Measurements from ENCODE around the gene FAIM. TPM values are rescaled to one million over a fixed set of nuclear protein-coding genes. Genes with fewer than 3 reads are reported as not detected.

Gene FAIM
- total and polyA plus RNA-seq, 9 donors, result 7.2 to 27.5 (median 9.8) TPM

- no peaks in the 10 kb centered on the region for H3K9me3 ChIP-seq
- no peak for DNase-seq
- H3K36me3 ChIP-seq, result no peaks in the 10 kb centered on the region
- H3K4me1 ChIP-seq (ENCODE audit: insufficient read depth), result no peaks in the 10 kb centered on the region
- no peaks in the 10 kb centered on the region for H3K27me3 ChIP-seq
- TF ChIP-seq EP300 (IDR thresholded peaks at IDR 0.05) (no peak), CTCF (IDR thresholded peaks at IDR 0.05) (no peak), POLR2A (IDR thresholded peaks at IDR 0.05) (no peak)
- H3K27ac ChIP-seq, result no peak overlapping the region
- intact Hi-C loops (cut with DNase I), result no loop called here
- 78 to 89% (median 80%) methylated on average over 1 of the region's 1 CpG for WGBS, 3 donors
- no peak overlapping the region for H3K4me3 ChIP-seq
Observed at GRCh38 chr3:138615462-138615861, 6.9 kb downstream of the FAIM start.

- TF ChIP-seq CTCF (IDR thresholded peaks at IDR 0.05) (no peak), EP300 (IDR thresholded peaks at IDR 0.05) (no peak), POLR2A (IDR thresholded peaks at IDR 0.05) (no peak)
- Histone ChIP-seq H3K4me1 (ENCODE audit: insufficient read depth) (no peaks in the 10 kb centered on the region), H3K9me3 (no peaks in the 10 kb centered on the region), H3K4me3 (no peak overlapping the region), H3K36me3 (no peaks in the 10 kb centered on the region), H3K27me3 (no peaks in the 10 kb centered on the region), H3K27ac (no peak overlapping the region)
- intact Hi-C loops (cut with DNase I), result no loop called here
- no peak for DNase-seq
- WGBS, 3 donors, result 85 to 92% (median 91%) methylated on average over 4 of the region's 4 CpGs
Observed at GRCh38 chr3:138620431-138620830, 11.9 kb downstream of the FAIM start.

- H3K4me1 ChIP-seq (ENCODE audit: insufficient read depth), result no peaks in the 10 kb centered on the region
- no peaks in the 10 kb centered on the region for H3K27me3 ChIP-seq
- no peak overlapping the region for H3K27ac ChIP-seq
- no peaks in the 10 kb centered on the region for H3K36me3 ChIP-seq
- DNase-seq, result no peak
- TF ChIP-seq EP300 (IDR thresholded peaks at IDR 0.05) (no peak), POLR2A (IDR thresholded peaks at IDR 0.05) (no peak)
- intact Hi-C loops (cut with DNase I), result no loop called here
- H3K4me3 ChIP-seq, result no peak overlapping the region
- no peaks in the 10 kb centered on the region for H3K9me3 ChIP-seq
Observed at GRCh38 chr3:138624518-138624917, 15.9 kb downstream of the FAIM start.

- intact Hi-C loops (cut with DNase I), result no loop called here
- no peak for DNase-seq
- no peaks in the 10 kb centered on the region for H3K27me3 ChIP-seq
- no peaks in the 10 kb centered on the region for H3K4me1 ChIP-seq (ENCODE audit: insufficient read depth)
- no peak overlapping the region for H3K4me3 ChIP-seq
- no peak overlapping the region for H3K27ac ChIP-seq
- 85 to 89% (median 86%) methylated on average over 3 of the region's 3 CpGs for WGBS, 3 donors
- TF ChIP-seq CTCF (IDR thresholded peaks at IDR 0.05) (no peak), EP300 (IDR thresholded peaks at IDR 0.05) (no peak), POLR2A (IDR thresholded peaks at IDR 0.05) (no peak)
- no peaks in the 10 kb centered on the region for H3K9me3 ChIP-seq
- H3K36me3 ChIP-seq, result no peaks in the 10 kb centered on the region
Observed at GRCh38 chr3:138625707-138626365, 17.3 kb downstream of the FAIM start.

GRCh38 chr3:138629526-138629925 lies 21.0 kb downstream of the FAIM start:
- 83 to 97% (median 84%) methylated on average over 6 of the region's 6 CpGs for WGBS, 3 donors
- Histone ChIP-seq H3K36me3 (no peaks in the 10 kb centered on the region), H3K4me3 (no peak overlapping the region), H3K9me3 (no peaks in the 10 kb centered on the region), H3K27me3 (no peaks in the 10 kb centered on the region), H3K4me1 (ENCODE audit: insufficient read depth) (no peaks in the 10 kb centered on the region), H3K27ac (no peak overlapping the region)
- TF ChIP-seq CTCF (IDR thresholded peaks at IDR 0.05) (no peak), POLR2A (IDR thresholded peaks at IDR 0.05) (no peak), EP300 (IDR thresholded peaks at IDR 0.05) (no peak)
- intact Hi-C loops (cut with DNase I), result no loop called here
- DNase-seq, result no peak

All from ovary (tissue), 9 donors.